Tibial nerve (tissue), 4 donors: Measurements from ENCODE around the gene ADK. TPM values are rescaled to one million over a fixed set of nuclear protein-coding genes. Genes with fewer than 3 reads are reported as not detected.

Source experiments
- DNase-seq, 2 donors: peaks; one replicate each; pipeline ENCODE4 v3.0.0-alpha.2; 2019; ENCODE audit warnings: low spot score in 2 of 2
- H3K27ac ChIP-seq, 4 donors: fragments of 200-600 bp; sonication (generic) in 3 of 4; one replicate each; pipeline ENCODE4 v1.5.1; 2017 to 2019; ENCODE audit warnings: mild to moderate bottlenecking in 1 of 4
- H3K27me3 ChIP-seq, 2 donors: fragments of 200-600 bp; sonication (generic) in 1 of 2; one replicate each; pipeline versions ENCODE4 v1.5.1 to v1.6.0; 2017 to 2019
- H3K36me3 ChIP-seq, 3 donors: fragments of 200-600 bp; sonication (generic); one replicate each; pipeline ENCODE4 v1.5.1; 2018 to 2019
- H3K4me1 ChIP-seq, 4 donors: fragments of 200-600 bp; sonication (generic) in 3 of 4; one replicate each; pipeline ENCODE4 v1.5.1; 2017 to 2019
- H3K4me3 ChIP-seq, 4 donors: fragments of 200-600 bp; sonication (generic) in 3 of 4; one replicate each; pipeline ENCODE4 v1.5.1; 2017 to 2019; ENCODE audit warnings: mild to moderate bottlenecking in 1 of 4, moderate library complexity in 1 of 4
- H3K9me3 ChIP-seq, 4 donors: fragments of 200-600 bp; sonication (generic) in 3 of 4; one replicate each; pipeline ENCODE4 v1.5.1; 2017 to 2019
- CTCF ChIP-seq, 5 experiments: fragments of 200-600 bp in 3 of 5; fragments of 450-650 bp in 2 of 5; sonication (generic) in 3 of 5; IDR thresholded peaks; one replicate each; pipeline ENCODE4 v1.5.1; 2016 to 2019; ENCODE audit warnings: antibody characterized with exemption in 5 of 5, mild to moderate bottlenecking in 3 of 5, moderate library complexity in 2 of 5
- EP300 ChIP-seq, 2 donors: sonication (generic); formaldehyde crosslinking; IDR thresholded peaks; one replicate each; pipeline ENCODE4 v1.6.1; 2017; ENCODE audit warnings: antibody characterized with exemption in 2 of 2, mild to moderate bottlenecking in 1 of 2
- POLR2A ChIP-seq, 2 donors: fragments of 450-650 bp; IDR thresholded peaks; one replicate each; pipeline ENCODE4 v1.6.1; 2017; ENCODE audit warnings: antibody characterized with exemption in 2 of 2, mild to moderate bottlenecking in 2 of 2, moderate library complexity in 2 of 2
- WGBS, 2 donors: methylation state at CpG; one replicate each; pipeline ENCODE4 v1.1.5; 2018; 5-methylcytosine and 5-hydroxymethylcytosine counted together
- total RNA-seq, 4 donors: library from RNA; depleted of rRNA; stranded (reverse); fragments of >200 nt; gene quantifications; one replicate each; pipeline ENCODE4 v1.1.0, GENCODE V29; 2016

The ADK gene
- total RNA-seq, 4 donors from 2014 or later, result 28.2 to 50.9 (median 34.0) TPM

- Histone ChIP-seq H3K9me3 (no peaks in the 10 kb centered on the region), H3K4me1 (no peaks in the 10 kb centered on the region), H3K36me3 (peaks cover 0 to 12% (median 5%) of the 10 kb centered on the region in 3 donors), H3K4me3 (no peak overlapping the region), H3K27me3 (no peaks in the 10 kb centered on the region), H3K27ac (no peak overlapping the region)
- DNase-seq, result no peak
- TF ChIP-seq POLR2A (IDR thresholded peaks at IDR 0.05) (no peak), CTCF (IDR thresholded peaks at IDR 0.05) (no peak), EP300 (IDR thresholded peaks at IDR 0.05) (no peak)
These were observed 95.5 kb downstream of the ADK start for GRCh38 chr10:74246495-74246894.

- no peak for TF ChIP-seq POLR2A (IDR thresholded peaks at IDR 0.05)
- no peak for TF ChIP-seq EP300 (IDR thresholded peaks at IDR 0.05)
- TF ChIP-seq CTCF (IDR thresholded peaks at IDR 0.05), result no peak
These were observed 98.8 kb downstream of the ADK start for GRCh38 chr10:74249865-74250264.

GRCh38 chr10:74255214-74255613, 104.2 kb downstream of the ADK start:
- Histone ChIP-seq H3K27ac (no peak overlapping the region), H3K4me1 (peaks cover 0 to 9% (median 0%) of the 10 kb centered on the region in 4 donors), H3K9me3 (no peaks in the 10 kb centered on the region), H3K36me3 (no peaks in the 10 kb centered on the region), H3K4me3 (no peak overlapping the region), H3K27me3 (no peaks in the 10 kb centered on the region)
- no peak for DNase-seq
- TF ChIP-seq CTCF (IDR thresholded peaks at IDR 0.05), result no peak
- TF ChIP-seq POLR2A (IDR thresholded peaks at IDR 0.05), result no peak
- no peak for TF ChIP-seq EP300 (IDR thresholded peaks at IDR 0.05)

More at GRCh38 chr10:74249865-74250264, 98.8 kb downstream of the ADK start:
- no peaks in the 10 kb centered on the region for H3K36me3 ChIP-seq
- no peaks in the 10 kb centered on the region for H3K27me3 ChIP-seq
- whole genome bisulfite sequencing, 2 donors, result 94 to 95% methylated on average over 1 of the region's 1 CpG
- H3K4me3 ChIP-seq, result no peak overlapping the region
- no peaks in the 10 kb centered on the region for H3K9me3 ChIP-seq
- no peak overlapping the region for H3K27ac ChIP-seq
- no peak for DNase-seq
- H3K4me1 ChIP-seq, result no peaks in the 10 kb centered on the region

- Histone ChIP-seq H3K4me1 (peaks cover 0 to 9% (median 0%) of the 10 kb centered on the region in 4 donors), H3K27me3 (no peaks in the 10 kb centered on the region), H3K36me3 (no peaks in the 10 kb centered on the region), H3K9me3 (no peaks in the 10 kb centered on the region), H3K27ac (no peak overlapping the region), H3K4me3 (no peak overlapping the region)
- no peak for DNase-seq
- WGBS, 2 donors, result 68 to 74% methylated on average over 4 of the region's 4 CpGs
- no peak for TF ChIP-seq POLR2A (IDR thresholded peaks at IDR 0.05)
- TF ChIP-seq CTCF (IDR thresholded peaks at IDR 0.05), result no peak
- no peak for TF ChIP-seq EP300 (IDR thresholded peaks at IDR 0.05)
These were observed 104.9 kb downstream of the ADK start for GRCh38 chr10:74255888-74256357.

GRCh38 chr10:74262856-74263255, 111.8 kb downstream of the ADK start:
- Histone ChIP-seq H3K27me3 (no peaks in the 10 kb centered on the region), H3K9me3 (no peaks in the 10 kb centered on the region), H3K27ac (no peak overlapping the region), H3K4me1 (peaks cover 0 to 4% (median 0%) of the 10 kb centered on the region in 4 donors), H3K4me3 (no peak overlapping the region), H3K36me3 (no peaks in the 10 kb centered on the region)
- 80 to 94% methylated on average over 2 of the region's 2 CpGs for whole genome bisulfite sequencing, 2 donors
- no peak for DNase-seq
- no peak for TF ChIP-seq POLR2A (IDR thresholded peaks at IDR 0.05)
- no peak for TF ChIP-seq CTCF (IDR thresholded peaks at IDR 0.05)
- no peak for TF ChIP-seq EP300 (IDR thresholded peaks at IDR 0.05)
